ENCODE results near the gene DNAH17.

GRCh38 chr17:78406920-78407319 lies 170.3 kb downstream of the DNAH17 start:
- TF ChIP-seq CTCF (conservative IDR thresholded peaks at IDR 0.05; ENCODE audit: low read depth, low read length) (no peak), EZH2 (IDR thresholded peaks at IDR 0.05; ENCODE audit: borderline replicate concordance, low read depth, low read length, poor library complexity, severe bottlenecking) (no peak)
